Measurements from ENCODE around the gene CEP128. TPM values are rescaled to one million over a fixed set of nuclear protein-coding genes. Genes with fewer than 3 reads are reported as not detected.

The CEP128 gene
- total and polyA plus RNA-seq, 2 experiments from 2014 or later, result 7.6 to 17.6 TPM

- TF ChIP-seq REST (IDR thresholded peaks at IDR 0.05; ENCODE audit: unreplicated experiment), result no peak
- no peak for TF ChIP-seq ZNF331 (CRISPR knock-in tag; IDR thresholded peaks at IDR 0.05; ENCODE audit: low read depth)
- no peak for TF ChIP-seq ZNF462 (CRISPR knock-in tag; IDR thresholded peaks at IDR 0.05)
- no peak for TF ChIP-seq POLR2AphosphoS5 (IDR thresholded peaks at IDR 0.05; ENCODE audit: low read depth)
- TF ChIP-seq, protein P1, sequence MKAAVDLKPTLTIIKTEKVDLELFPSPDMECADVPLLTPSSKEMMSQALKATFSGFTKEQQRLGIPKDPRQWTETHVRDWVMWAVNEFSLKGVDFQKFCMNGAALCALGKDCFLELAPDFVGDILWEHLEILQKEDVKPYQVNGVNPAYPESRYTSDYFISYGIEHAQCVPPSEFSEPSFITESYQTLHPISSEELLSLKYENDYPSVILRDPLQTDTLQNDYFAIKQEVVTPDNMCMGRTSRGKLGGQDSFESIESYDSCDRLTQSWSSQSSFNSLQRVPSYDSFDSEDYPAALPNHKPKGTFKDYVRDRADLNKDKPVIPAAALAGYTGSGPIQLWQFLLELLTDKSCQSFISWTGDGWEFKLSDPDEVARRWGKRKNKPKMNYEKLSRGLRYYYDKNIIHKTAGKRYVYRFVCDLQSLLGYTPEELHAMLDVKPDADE (IDR thresholded peaks at IDR 0.05), result no peak
- no peak for TF ChIP-seq STAT1 (IDR thresholded peaks at IDR 0.05; ENCODE audit: unreplicated experiment)
- TF ChIP-seq CREB1 (CRISPR knock-in tag; IDR thresholded peaks at IDR 0.05; ENCODE audit: low read depth), result no peak
- Mint-ChIP-seq H3K4me3 (no peak overlapping the region), H3K36me3 (ENCODE audit: low read depth) (no peaks in the 10 kb centered on the region), H3K9me3 (no peaks in the 10 kb centered on the region), H3K4me1 (no peaks in the 10 kb centered on the region), H3K27ac (no peak overlapping the region), H3K27me3 (ENCODE audit: insufficient read depth, low read depth, poor library complexity) (no peaks in the 10 kb centered on the region)
- Histone ChIP-seq H3K36me3 (ENCODE audit: insufficient read depth) (no peaks in the 10 kb centered on the region), H2AFZ (no peak overlapping the region), H4K20me1 (replicated peaks; ENCODE audit: insufficient read depth) (no peaks in the 10 kb centered on the region), H3K4me1 (ENCODE audit: insufficient read depth) (no peaks in the 10 kb centered on the region), H3K4me3 (no peak overlapping the region), H3K4me2 (no peak overlapping the region), H3F3A (replicated peaks; ENCODE audit: low read depth) (no peaks in the 10 kb centered on the region), H3K27me3 (ENCODE audit: insufficient read depth) (no peaks in the 10 kb centered on the region), H3K9me2 (ENCODE audit: insufficient read depth) (no peaks in the 10 kb centered on the region), H3K27ac (ENCODE audit: low read depth) (no peak overlapping the region), H3K79me2 (replicated peaks; ENCODE audit: insufficient read depth) (no peaks in the 10 kb centered on the region)
- ATAC-seq (no peak), DNase-seq (ENCODE audit: low spot score) (no peak)
Observed at GRCh38 chr14:80764921-80765507, 176.5 kb downstream of the CEP128 start.
